Endodermal cell (in vitro differentiated cells): ENCODE results near the gene ARMH1. TPM values are rescaled to one million over a fixed set of nuclear protein-coding genes. Genes with fewer than 3 reads are reported as not detected.

Experiments used
- DNase-seq: peaks from one replicate; pipeline ENCODE4 v3.0.0-alpha.2; 2017
- H3K27ac ChIP-seq: 2 replicates; pipeline ENCODE4 v1.5.1; 2013; ENCODE audit warnings: mild to moderate bottlenecking, low read depth, low read length, moderate library complexity
- H3K27me3 ChIP-seq: 2 replicates; pipeline ENCODE4 v1.6.1; 2013; ENCODE audit warnings: mild to moderate bottlenecking, low read length, moderate library complexity; ENCODE audit not compliant: insufficient read depth, control insufficient read depth, poor library complexity, severe bottlenecking
- H3K36me3 ChIP-seq: 2 replicates; pipeline ENCODE4 v1.7.0; 2013; ENCODE audit warnings: mild to moderate bottlenecking, low read length, moderate library complexity; ENCODE audit not compliant: control insufficient read depth, insufficient read depth
- H3K4me1 ChIP-seq: one replicate; pipeline ENCODE4 v1.7.0; 2013; ENCODE audit warnings: low read length; ENCODE audit not compliant: control insufficient read depth, insufficient read depth
- H3K4me3 ChIP-seq: 2 replicates; pipeline ENCODE4 v1.5.1; 2013; ENCODE audit warnings: mild to moderate bottlenecking, low read length, moderate library complexity
- H3K9ac ChIP-seq: 2 replicates; pipeline ENCODE4 v1.6.1; 2013; ENCODE audit warnings: mild to moderate bottlenecking, low read length, moderate library complexity; ENCODE audit not compliant: poor library complexity, severe bottlenecking; ENCODE audit errors: extremely low read depth
- H3K9me3 ChIP-seq: 2 replicates; pipeline ENCODE4 v1.6.1; 2013; ENCODE audit warnings: mild to moderate bottlenecking, low read length, moderate library complexity; ENCODE audit not compliant: control insufficient read depth
- H3K27ac Mint-ChIP-seq: 2 replicates; pipeline ENCODE4 v1.8.0; 2020; ENCODE audit warnings: mixed read lengths
- H3K27me3 Mint-ChIP-seq: 2 replicates; pipeline ENCODE4 v1.8.0; 2021; ENCODE audit warnings: mild to moderate bottlenecking, mixed read lengths; ENCODE audit not compliant: insufficient read depth
- H3K36me3 Mint-ChIP-seq: 2 replicates; pipeline ENCODE4 v1.8.0; 2020; ENCODE audit warnings: low read depth, mixed read lengths
- H3K4me1 Mint-ChIP-seq: 2 replicates; pipeline ENCODE4 v1.8.0; 2020; ENCODE audit warnings: mixed read lengths
- H3K4me3 Mint-ChIP-seq: 2 replicates; pipeline ENCODE4 v1.8.0; 2020; ENCODE audit warnings: mild to moderate bottlenecking, moderate library complexity, mixed read lengths
- H3K9me3 Mint-ChIP-seq: 2 replicates; pipeline ENCODE4 v1.8.0; 2020; ENCODE audit warnings: mild to moderate bottlenecking, mixed read lengths
- WGBS, 2 experiments: methylation state at CpG; one replicate each; pipeline versions ENCODE4 v1.1.5 to v1.1.7; 2013; ENCODE audit warnings: missing lambda C conversion rate in 2 of 2, mixed read lengths in 1 of 2; ENCODE audit not compliant: insufficient coverage in 1 of 2, insufficient read length in 1 of 2; 5-methylcytosine and 5-hydroxymethylcytosine counted together
- total RNA-seq, 2 donors: library from RNA; stranded (reverse); fragmentation: NEBNext Ultra II Directional in 1 of 2; extraction: Animal tissue kit (Norgen Biotek cat#: 25700) in 1 of 2; gene quantifications; 2 replicates in 1 of 2; 3 replicates in 1 of 2; pipeline ENCODE4 v1.2.1, GENCODE V29; 2021
- TF ChIP-seq, protein P1 (sequence below): fragments of 200-600 bp; sonication (generic); conservative IDR thresholded peaks from 2 replicates; pipeline ENCODE4 v1.5.0; 2021; ENCODE audit warnings: antibody characterized with exemption, mild to moderate bottlenecking

The ARMH1 gene
- total RNA-seq, 2 donors from 2014 or later = 3.9 to 6.3 TPM

DNA sequence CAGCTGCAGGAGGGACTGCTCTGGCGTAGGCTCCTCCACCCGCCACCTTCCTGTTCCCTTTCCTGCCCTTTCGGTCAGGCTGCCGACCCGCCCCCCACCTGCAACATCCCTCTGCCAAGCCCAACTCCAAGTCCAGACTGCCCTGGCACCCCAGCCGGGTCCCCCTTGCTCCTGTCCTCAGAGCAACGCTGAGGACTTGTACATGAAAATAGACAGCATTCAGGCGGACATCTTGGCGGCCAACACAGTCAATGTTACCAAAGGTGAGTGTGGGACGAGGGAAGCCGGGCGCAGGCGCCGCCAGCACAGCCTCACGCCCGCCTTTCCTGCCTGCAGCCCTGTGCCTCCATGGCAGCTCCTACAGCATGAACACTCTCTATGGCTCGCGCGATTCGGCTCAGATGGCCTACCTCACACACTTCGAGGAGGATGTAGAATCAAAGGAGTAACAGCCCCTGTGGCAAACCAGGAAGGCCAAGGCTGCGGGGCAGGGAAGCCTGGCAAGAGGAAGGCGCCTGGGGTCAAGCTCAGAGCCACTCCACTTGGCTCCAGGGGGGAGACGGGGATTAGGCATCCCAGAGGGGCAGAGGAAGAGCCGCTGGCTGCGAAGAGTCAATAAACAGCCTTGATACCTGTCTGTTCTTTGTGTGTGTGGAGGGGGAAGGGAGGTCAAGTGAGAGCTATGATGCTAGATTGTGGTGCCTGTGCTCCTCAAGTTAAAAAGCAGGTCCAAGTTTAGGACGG, 50.6 kb downstream of the ARMH1 start:
- peak; percentile 65 for DNase-seq
- 92 to 93% methylated on average over 15 to 27 of the region's 27 CpGs for whole genome bisulfite sequencing, 2 experiments
- Histone ChIP-seq H3K4me3 (no peak overlapping the region), H3K9ac (no peak overlapping the region), H3K27me3 (no peaks in the 10 kb centered on the region), H3K4me1 (peaks cover 3% of the 10 kb centered on the region), H3K36me3 (no peaks in the 10 kb centered on the region), H3K9me3 (no peaks in the 10 kb centered on the region), H3K27ac (no peak overlapping the region)
- no peaks in the 10 kb centered on the region for H3K27me3 Mint-ChIP-seq
- peak overlapping the region; percentile 24 for H3K4me3 Mint-ChIP-seq
- no peaks in the 10 kb centered on the region for H3K36me3 Mint-ChIP-seq
- TF ChIP-seq, protein P1, sequence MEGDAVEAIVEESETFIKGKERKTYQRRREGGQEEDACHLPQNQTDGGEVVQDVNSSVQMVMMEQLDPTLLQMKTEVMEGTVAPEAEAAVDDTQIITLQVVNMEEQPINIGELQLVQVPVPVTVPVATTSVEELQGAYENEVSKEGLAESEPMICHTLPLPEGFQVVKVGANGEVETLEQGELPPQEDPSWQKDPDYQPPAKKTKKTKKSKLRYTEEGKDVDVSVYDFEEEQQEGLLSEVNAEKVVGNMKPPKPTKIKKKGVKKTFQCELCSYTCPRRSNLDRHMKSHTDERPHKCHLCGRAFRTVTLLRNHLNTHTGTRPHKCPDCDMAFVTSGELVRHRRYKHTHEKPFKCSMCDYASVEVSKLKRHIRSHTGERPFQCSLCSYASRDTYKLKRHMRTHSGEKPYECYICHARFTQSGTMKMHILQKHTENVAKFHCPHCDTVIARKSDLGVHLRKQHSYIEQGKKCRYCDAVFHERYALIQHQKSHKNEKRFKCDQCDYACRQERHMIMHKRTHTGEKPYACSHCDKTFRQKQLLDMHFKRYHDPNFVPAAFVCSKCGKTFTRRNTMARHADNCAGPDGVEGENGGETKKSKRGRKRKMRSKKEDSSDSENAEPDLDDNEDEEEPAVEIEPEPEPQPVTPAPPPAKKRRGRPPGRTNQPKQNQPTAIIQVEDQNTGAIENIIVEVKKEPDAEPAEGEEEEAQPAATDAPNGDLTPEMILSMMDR = no peak
- H3K9me3 Mint-ChIP-seq = peaks cover 2% of the 10 kb centered on the region
- peak overlapping the region; percentile 71 for H3K27ac Mint-ChIP-seq
- peaks cover 18% of the 10 kb centered on the region for H3K4me1 Mint-ChIP-seq

DNA sequence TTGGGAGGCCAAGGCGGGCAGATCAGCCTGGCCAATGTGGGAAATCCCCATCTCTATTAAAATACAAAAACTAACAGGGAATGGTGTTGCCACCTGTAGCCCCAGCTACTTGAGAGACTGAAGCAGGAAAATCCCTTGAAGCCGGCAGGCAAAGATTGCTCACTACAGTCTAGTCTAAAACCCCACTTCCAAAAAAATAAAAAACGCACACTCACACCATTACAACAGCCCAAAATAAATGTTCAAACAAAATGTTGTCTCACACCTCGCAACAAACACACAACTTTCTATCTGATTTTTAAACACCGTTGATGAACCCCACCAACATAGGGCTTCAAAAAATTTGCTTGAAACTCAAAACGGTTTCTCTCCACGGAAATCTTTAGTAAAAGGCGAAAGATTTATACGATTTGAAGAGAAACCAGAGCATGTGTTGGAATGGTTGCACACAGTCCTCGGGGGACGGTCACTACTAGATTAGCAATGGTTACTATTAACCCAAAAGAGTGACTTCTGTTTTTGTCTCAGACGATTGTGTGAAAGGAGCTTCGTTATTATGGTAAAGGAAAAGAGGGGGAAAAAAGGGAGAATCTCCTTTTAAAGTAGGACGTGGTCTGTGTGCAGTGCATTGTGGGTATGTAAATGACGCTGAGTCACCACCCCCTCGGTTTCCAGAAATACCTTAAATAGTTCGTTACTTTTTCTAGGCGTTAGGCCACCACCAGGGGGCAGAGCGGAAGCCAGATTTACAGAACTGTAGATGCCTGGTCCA, 56.4 kb downstream of the ARMH1 start, which contains the start of gene RNU5D-1:
TSS of gene RNU5D-1 (minus strand) at position 430 of the 772 bp plus-strand sequence.
- H3K27me3 ChIP-seq = no peaks in the 10 kb centered on the region
- peak within 1 kb of the TSS; percentile 96 for H3K9ac ChIP-seq
- H3K9me3 Mint-ChIP-seq = peaks cover 2% of the 10 kb centered on the region
- no peaks in the 10 kb centered on the region for H3K36me3 ChIP-seq
- H3K4me1 Mint-ChIP-seq = peaks cover 9% of the 10 kb centered on the region
- H3K27ac ChIP-seq = peak within 1 kb of the TSS; percentile 100
- no peaks in the 10 kb centered on the region for H3K27me3 Mint-ChIP-seq
- no peaks in the 10 kb centered on the region for H3K4me1 ChIP-seq
- no peaks in the 10 kb centered on the region for H3K36me3 Mint-ChIP-seq
- no peaks in the 10 kb centered on the region for H3K9me3 ChIP-seq
- peak within 1 kb of the TSS; percentile 28 for H3K4me3 Mint-ChIP-seq
- DNase-seq = peak; percentile 96
- TF ChIP-seq, protein P1 = peak; percentile 91
- H3K4me3 ChIP-seq = peak within 1 kb of the TSS; percentile 73
- H3K27ac Mint-ChIP-seq = peak within 1 kb of the TSS; percentile 100
- 12 to 21% methylated on average over 10 to 19 of the region's 19 CpGs for WGBS, 2 experiments

DNA sequence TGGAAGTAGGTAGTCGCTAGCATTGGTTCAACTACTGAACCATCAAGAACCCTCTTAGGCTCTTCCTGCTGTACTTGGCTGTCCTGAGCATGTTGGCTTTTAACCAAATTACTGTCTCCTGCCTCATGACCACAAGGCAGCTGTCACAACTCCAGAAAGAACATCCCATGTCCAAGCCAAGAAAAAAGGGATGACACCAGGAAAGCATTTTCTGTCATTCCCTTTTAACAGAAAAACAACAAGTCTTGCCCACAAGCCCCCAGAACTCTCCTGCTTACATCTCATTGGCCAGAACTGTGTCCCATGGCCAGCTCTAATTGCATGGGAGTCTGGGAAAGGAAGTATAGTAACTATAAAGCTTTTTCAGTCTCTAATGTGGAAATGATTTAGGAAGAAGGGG, 58.9 kb downstream of the ARMH1 start:
- peaks cover 1% of the 10 kb centered on the region for H3K9me3 Mint-ChIP-seq
- H3K4me3 Mint-ChIP-seq = no peak overlapping the region
- H3K36me3 ChIP-seq = no peaks in the 10 kb centered on the region
- H3K4me1 ChIP-seq = no peaks in the 10 kb centered on the region
- peak; percentile 39 for DNase-seq
- H3K4me3 ChIP-seq = no peak overlapping the region
- peaks cover 2% of the 10 kb centered on the region for H3K27me3 Mint-ChIP-seq
- no peak overlapping the region for H3K27ac ChIP-seq
- no peaks in the 10 kb centered on the region for H3K9me3 ChIP-seq
- no peaks in the 10 kb centered on the region for H3K36me3 Mint-ChIP-seq
- no peaks in the 10 kb centered on the region for H3K27me3 ChIP-seq
- TF ChIP-seq, protein P1 = no peak
- 100% methylated on average over 1 of the region's 1 CpG; no CpG with 5 or more reads in 1 of the 2 experiments for WGBS, 2 experiments
- no peak overlapping the region for H3K9ac ChIP-seq
- H3K4me1 Mint-ChIP-seq = no peaks in the 10 kb centered on the region
- no peak overlapping the region for H3K27ac Mint-ChIP-seq
